Endothelial cell (in vitro differentiated cells): Measurements from ENCODE around the gene FGF5. TPM values are rescaled to one million over a fixed set of nuclear protein-coding genes. Genes with fewer than 3 reads are reported as not detected.

Source experiments
- DNase-seq: peaks from one replicate; pipeline ENCODE4 v3.0.0; 2021; ENCODE audit warnings: low spot score
- H3K27ac Mint-ChIP-seq: one replicate; pipeline ENCODE4 v1.8.0; 2021; ENCODE audit warnings: mixed read lengths, inconsistent platforms; ENCODE audit not compliant: unreplicated experiment
- H3K27me3 Mint-ChIP-seq: one replicate; pipeline ENCODE4 v1.8.0; 2021; ENCODE audit warnings: mild to moderate bottlenecking, moderate library complexity, mixed read lengths, inconsistent platforms; ENCODE audit not compliant: unreplicated experiment
- H3K36me3 Mint-ChIP-seq: one replicate; pipeline ENCODE4 v1.8.0; 2021; ENCODE audit warnings: mild to moderate bottlenecking, low read depth, mixed read lengths, inconsistent platforms; ENCODE audit not compliant: unreplicated experiment
- H3K4me1 Mint-ChIP-seq: one replicate; pipeline ENCODE4 v1.8.0; 2021; ENCODE audit warnings: mild to moderate bottlenecking, mixed read lengths, inconsistent platforms; ENCODE audit not compliant: unreplicated experiment
- H3K4me3 Mint-ChIP-seq: one replicate; pipeline ENCODE4 v1.8.0; 2021; ENCODE audit warnings: mild to moderate bottlenecking, mixed read lengths, inconsistent platforms; ENCODE audit not compliant: unreplicated experiment
- H3K9me3 Mint-ChIP-seq: one replicate; pipeline ENCODE4 v1.8.0; 2021; ENCODE audit warnings: mixed read lengths, inconsistent platforms; ENCODE audit not compliant: unreplicated experiment
- CTCF ChIP-seq: fragments of 200-600 bp; sonication (generic); IDR thresholded peaks from one replicate; pipeline ENCODE4 v1.5.0; 2021; ENCODE audit warnings: antibody characterized with exemption; ENCODE audit not compliant: unreplicated experiment
- long read RNA-seq: library from polyadenylated mRNA; unstranded; transcript quantifications from one replicate; pipeline ENCODE4 v2.0.0, GENCODE V29; 2020; ENCODE audit not compliant: unreplicated experiment
- total RNA-seq: library from RNA; stranded (reverse); fragmentation: NEBNext Ultra II Directional; extraction: Animal tissue kit (Norgen Biotek cat#: 25700); gene quantifications from one replicate; pipeline ENCODE4 v1.2.1, GENCODE V29; 2021; ENCODE audit not compliant: unreplicated experiment

Gene FGF5, protein sequence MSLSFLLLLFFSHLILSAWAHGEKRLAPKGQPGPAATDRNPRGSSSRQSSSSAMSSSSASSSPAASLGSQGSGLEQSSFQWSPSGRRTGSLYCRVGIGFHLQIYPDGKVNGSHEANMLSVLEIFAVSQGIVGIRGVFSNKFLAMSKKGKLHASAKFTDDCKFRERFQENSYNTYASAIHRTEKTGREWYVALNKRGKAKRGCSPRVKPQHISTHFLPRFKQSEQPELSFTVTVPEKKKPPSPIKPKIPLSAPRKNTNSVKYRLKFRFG
- not detected for total RNA-seq
- long read RNA-seq = 0 reads

DNA sequence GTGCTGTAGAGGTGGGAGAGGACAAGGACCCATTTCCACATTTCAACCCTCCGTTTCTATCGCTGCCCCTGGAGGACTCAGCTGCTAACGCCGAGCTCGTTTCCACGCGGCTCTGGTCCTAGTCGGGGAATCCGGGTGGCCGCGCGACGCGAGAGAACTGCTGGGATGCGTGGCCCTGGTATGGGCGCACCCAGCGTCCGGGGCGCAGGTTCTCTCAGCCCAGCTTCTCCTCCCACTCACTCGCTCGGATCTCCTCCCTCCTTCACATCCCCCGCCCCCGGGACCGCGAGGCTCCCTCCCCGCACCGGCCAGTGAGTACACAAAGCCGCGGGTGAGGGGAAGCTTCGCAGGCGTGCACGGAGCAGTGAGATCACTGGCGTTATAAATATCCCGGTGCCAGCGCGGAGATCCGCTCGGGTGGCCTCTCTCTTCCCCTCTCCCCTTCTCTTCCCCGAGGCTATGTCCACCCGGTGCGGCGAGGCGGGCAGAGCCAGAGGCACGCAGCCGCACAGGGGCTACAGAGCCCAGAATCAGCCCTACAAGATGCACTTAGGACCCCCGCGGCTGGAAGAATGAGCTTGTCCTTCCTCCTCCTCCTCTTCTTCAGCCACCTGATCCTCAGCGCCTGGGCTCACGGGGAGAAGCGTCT lies at the start of gene FGF5:
Gene FGF5, plus strand, starts transcription at position 412 of the 649 bp plus-strand sequence. Its CDS starts 161 bp downstream, at position 573.
- H3K27ac Mint-ChIP-seq = no peak within 1 kb of the TSS
- H3K27me3 Mint-ChIP-seq = peaks cover 43% of the 10 kb centered on the region
- TF ChIP-seq CTCF = no peak
- H3K36me3 Mint-ChIP-seq = peaks cover 3% of the 10 kb centered on the region
- H3K4me3 Mint-ChIP-seq = peak within 1 kb of the TSS; percentile 90
- peaks cover 36% of the 10 kb centered on the region for H3K4me1 Mint-ChIP-seq
- peak; percentile 41 for DNase-seq
- H3K9me3 Mint-ChIP-seq = no peaks in the 10 kb centered on the region

DNA sequence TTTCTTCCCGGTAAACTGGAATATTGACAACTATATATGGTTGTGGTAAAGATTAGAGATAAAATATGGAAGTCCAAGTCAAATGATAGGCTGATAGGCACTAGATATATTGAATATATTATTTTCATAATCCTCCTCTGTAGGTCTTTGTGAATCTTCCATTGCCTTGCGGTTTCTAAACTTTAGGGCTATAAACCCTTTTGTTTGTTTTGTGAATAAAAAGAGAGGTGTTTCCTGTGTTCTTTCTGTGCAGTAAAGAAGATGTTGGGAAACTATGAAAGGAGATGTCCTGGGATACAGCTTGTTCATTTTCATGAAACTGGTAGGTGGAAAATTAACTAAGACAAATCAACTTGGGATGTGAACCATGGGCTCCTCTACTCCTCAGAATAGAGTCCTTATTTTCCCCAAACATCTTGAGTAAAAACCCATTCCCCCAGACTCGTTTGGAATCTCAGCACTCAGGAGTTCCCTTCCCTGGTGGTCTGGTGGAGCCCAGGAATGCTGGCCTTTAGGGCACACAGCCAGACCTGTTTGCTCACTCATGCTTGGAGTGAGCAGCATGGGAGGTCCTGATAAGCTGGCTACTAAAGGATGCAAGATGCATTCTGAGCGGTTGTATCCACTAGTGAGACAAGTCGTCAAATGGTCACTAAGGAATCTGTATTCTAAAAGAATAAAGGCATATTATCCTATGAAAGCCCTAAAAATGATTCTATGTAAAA lies 47.0 kb upstream of the FGF5 start:
- no peak for DNase-seq

GRCh38 chr4:80220711-80221110 lies 45.8 kb upstream of the FGF5 start:
- H3K36me3 Mint-ChIP-seq = no peaks in the 10 kb centered on the region
- H3K9me3 Mint-ChIP-seq = no peaks in the 10 kb centered on the region
- H3K27ac Mint-ChIP-seq = no peak overlapping the region
- no peaks in the 10 kb centered on the region for H3K27me3 Mint-ChIP-seq
- no peak for DNase-seq
- no peak overlapping the region for H3K4me3 Mint-ChIP-seq
- H3K4me1 Mint-ChIP-seq = peaks cover 7% of the 10 kb centered on the region
- no peak for TF ChIP-seq CTCF

More for the DNA sequence above, 47.0 kb upstream of the FGF5 start:
- Mint-ChIP-seq H3K27ac (no peak overlapping the region), H3K27me3 (no peaks in the 10 kb centered on the region), H3K4me1 (peaks cover 12% of the 10 kb centered on the region), H3K36me3 (no peaks in the 10 kb centered on the region), H3K4me3 (no peak overlapping the region), H3K9me3 (no peaks in the 10 kb centered on the region)
- TF ChIP-seq CTCF = no peak

GRCh38 chr4:80221161-80221560 lies 45.3 kb upstream of the FGF5 start:
- peak; percentile 49 for TF ChIP-seq CTCF
- no peaks in the 10 kb centered on the region for H3K36me3 Mint-ChIP-seq
- H3K4me1 Mint-ChIP-seq = peaks cover 6% of the 10 kb centered on the region
- H3K27me3 Mint-ChIP-seq = no peaks in the 10 kb centered on the region
- H3K4me3 Mint-ChIP-seq = no peak overlapping the region
- H3K27ac Mint-ChIP-seq = no peak overlapping the region
- DNase-seq = no peak
- H3K9me3 Mint-ChIP-seq = no peaks in the 10 kb centered on the region
